Neural progenitor cell (in vitro differentiated cells): Measurements from ENCODE around the gene CCNG2. TPM values are rescaled to one million over a fixed set of nuclear protein-coding genes. Genes with fewer than 3 reads are reported as not detected.

ENCODE experiments used
- DNase-seq: peaks from one replicate; pipeline ENCODE4 v3.0.0-alpha.2; 2016; ENCODE audit warnings: low spot score
- H2AFZ ChIP-seq: fragments of 200-600 bp; sonication (generic); replicated peaks from 2 replicates; pipeline ENCODE4 v1.6.1; 2016; ENCODE audit warnings: antibody characterized with exemption
- H3F3A ChIP-seq: fragments of 200-600 bp; sonication (generic); 2 replicates; pipeline ENCODE4 v1.6.1; 2016; ENCODE audit warnings: antibody characterized with exemption, low read depth
- H3K27ac ChIP-seq: fragments of 200-600 bp; sonication (generic); 2 replicates; pipeline ENCODE4 v1.5.1; 2016; ENCODE audit warnings: mild to moderate bottlenecking
- H3K27me3 ChIP-seq: fragments of 200-600 bp; sonication (generic); 2 replicates; pipeline ENCODE4 v1.6.1; 2016; ENCODE audit warnings: mild to moderate bottlenecking, moderate library complexity
- H3K36me3 ChIP-seq: fragments of 200-600 bp; sonication (generic); 2 replicates; pipeline ENCODE4 v1.5.1; 2016
- H3K4me1 ChIP-seq: fragments of 200-600 bp; sonication (generic); 2 replicates; pipeline ENCODE4 v1.6.1; 2016; ENCODE audit warnings: mixed run types
- H3K4me2 ChIP-seq: fragments of 200-600 bp; sonication (generic); 2 replicates; pipeline ENCODE4 v1.6.1; 2016
- H3K4me3 ChIP-seq: fragments of 200-600 bp; sonication (generic); 2 replicates; pipeline ENCODE4 v1.5.1; 2016
- H3K79me2 ChIP-seq: fragments of 200-600 bp; sonication (generic); 2 replicates; pipeline ENCODE4 v1.6.1; 2016; ENCODE audit warnings: low read depth
- H3K9ac ChIP-seq: fragments of 200-600 bp; sonication (generic); 2 replicates; pipeline ENCODE4 v1.6.1; 2016
- H3K9me3 ChIP-seq: fragments of 200-600 bp; sonication (generic); 2 replicates; pipeline ENCODE4 v1.5.1; 2016; ENCODE audit warnings: low read depth
- H4K20me1 ChIP-seq: fragments of 200-600 bp; sonication (generic); 2 replicates; pipeline ENCODE4 v1.6.1; 2016; ENCODE audit warnings: low read depth
- H3K27ac Mint-ChIP-seq: 3 replicates; pipeline ENCODE4 v1.8.0; 2021; ENCODE audit warnings: mixed read lengths
- H3K27me3 Mint-ChIP-seq: 2 replicates; pipeline ENCODE4 v1.8.0; 2022; ENCODE audit warnings: low read depth, mild to moderate bottlenecking, inconsistent platforms, moderate library complexity, mixed read lengths; ENCODE audit not compliant: insufficient read depth
- H3K36me3 Mint-ChIP-seq: 3 replicates; pipeline ENCODE4 v1.8.0; 2021; ENCODE audit warnings: mixed read lengths
- H3K4me1 Mint-ChIP-seq: 3 replicates; pipeline ENCODE4 v1.8.0; 2021; ENCODE audit warnings: mixed read lengths
- H3K4me3 Mint-ChIP-seq: 3 replicates; pipeline ENCODE4 v1.8.0; 2021; ENCODE audit warnings: mild to moderate bottlenecking, moderate library complexity, mixed read lengths
- H3K9me3 Mint-ChIP-seq: 3 replicates; pipeline ENCODE4 v1.8.0; 2020; ENCODE audit warnings: mixed read lengths
- CTCF ChIP-seq: fragments of 200-600 bp; sonication (generic); IDR thresholded peaks from 2 replicates; pipeline ENCODE4 v1.5.1; 2017; ENCODE audit warnings: antibody characterized with exemption, mild to moderate bottlenecking
- EZH2 ChIP-seq: fragments of 200-600 bp; sonication (generic); IDR thresholded peaks from 2 replicates; pipeline ENCODE4 v1.6.1; 2017; ENCODE audit warnings: antibody characterized with exemption, mild to moderate bottlenecking, moderate library complexity
- EZH2phosphoT487 ChIP-seq: fragments of 200-600 bp; sonication (generic); IDR thresholded peaks from 2 replicates; pipeline ENCODE4 v1.6.1; 2017; ENCODE audit warnings: antibody characterized with exemption
- total RNA-seq: library from RNA; depleted of rRNA; stranded (reverse); fragments of >200 nt; gene quantifications from 2 replicates; pipeline ENCODE4 v1.2.3, GENCODE V29; 2015; ENCODE audit warnings: low replicate concordance

The CCNG2 gene
- total RNA-seq, 1 donor from 2014 or later = 366 TPM

- Mint-ChIP-seq H3K27ac (no peak overlapping the region), H3K4me3 (no peak overlapping the region), H3K27me3 (peaks cover 2% of the 10 kb centered on the region), H3K9me3 (no peaks in the 10 kb centered on the region), H3K4me1 (peaks cover 57% of the 10 kb centered on the region), H3K36me3 (peaks cover 43% of the 10 kb centered on the region)
- Histone ChIP-seq H3K9ac (no peak overlapping the region), H3K36me3 (peaks cover 25% of the 10 kb centered on the region), H3K9me3 (no peaks in the 10 kb centered on the region), H3K4me2 (no peak overlapping the region), H4K20me1 (peaks cover 38% of the 10 kb centered on the region), H3K27ac (peak overlapping the region; percentile 55), H3K27me3 (no peaks in the 10 kb centered on the region), H3K4me3 (no peak overlapping the region), H3K4me1 (peaks cover 64% of the 10 kb centered on the region), H2AFZ (no peak overlapping the region), H3K79me2 (peaks cover 28% of the 10 kb centered on the region), H3F3A (peaks cover 83% of the 10 kb centered on the region)
- DNase-seq = no peak
- TF ChIP-seq EZH2 (no peak), CTCF (no peak), EZH2phosphoT487 (no peak)
Measured at GRCh38 chr4:77170926-77171325, 13.9 kb downstream of the CCNG2 start.

DNA sequence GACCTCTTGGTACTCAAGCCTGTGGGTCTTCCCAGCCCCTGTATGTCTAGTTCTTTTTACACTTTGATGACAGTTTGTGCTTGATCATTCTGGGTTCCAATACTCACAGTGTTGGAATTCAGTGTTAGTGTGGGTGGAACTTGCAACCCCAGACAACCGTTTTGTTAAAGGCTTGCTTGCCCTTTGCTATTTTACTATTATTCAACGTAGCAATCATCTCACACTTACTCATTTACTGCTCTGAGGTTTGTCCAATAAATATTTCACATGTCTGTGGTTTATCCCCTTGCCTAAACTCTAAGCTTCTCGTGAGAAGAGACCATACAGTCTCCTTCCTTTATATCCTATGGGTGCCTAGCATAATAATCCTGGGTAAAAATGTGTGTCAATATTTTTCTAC, 15.3 kb downstream of the CCNG2 start:
- Histone ChIP-seq H3K4me3 (no peak overlapping the region), H3K27me3 (no peaks in the 10 kb centered on the region), H3K4me1 (peaks cover 62% of the 10 kb centered on the region), H3K9ac (no peak overlapping the region), H2AFZ (no peak overlapping the region), H4K20me1 (peaks cover 24% of the 10 kb centered on the region), H3K9me3 (no peaks in the 10 kb centered on the region), H3K4me2 (no peak overlapping the region), H3F3A (peaks cover 83% of the 10 kb centered on the region), H3K79me2 (peaks cover 14% of the 10 kb centered on the region), H3K27ac (no peak overlapping the region), H3K36me3 (peaks cover 10% of the 10 kb centered on the region)
- DNase-seq = no peak
- Mint-ChIP-seq H3K4me1 (peaks cover 63% of the 10 kb centered on the region), H3K9me3 (no peaks in the 10 kb centered on the region), H3K36me3 (peaks cover 37% of the 10 kb centered on the region), H3K27me3 (peaks cover 3% of the 10 kb centered on the region), H3K27ac (no peak overlapping the region), H3K4me3 (no peak overlapping the region)
- no peak for TF ChIP-seq EZH2phosphoT487
- no peak for TF ChIP-seq EZH2
- TF ChIP-seq CTCF = no peak

- Mint-ChIP-seq H3K27ac (no peak overlapping the region), H3K27me3 (peaks cover 6% of the 10 kb centered on the region), H3K36me3 (peaks cover 21% of the 10 kb centered on the region), H3K4me3 (no peak overlapping the region), H3K9me3 (no peaks in the 10 kb centered on the region), H3K4me1 (peaks cover 65% of the 10 kb centered on the region)
- Histone ChIP-seq H3K27me3 (no peaks in the 10 kb centered on the region), H3K9me3 (no peaks in the 10 kb centered on the region), H3K27ac (peak overlapping the region; percentile 100), H3F3A (peaks cover 83% of the 10 kb centered on the region), H3K36me3 (no peaks in the 10 kb centered on the region), H3K9ac (no peak overlapping the region), H3K4me1 (peaks cover 62% of the 10 kb centered on the region), H3K79me2 (no peaks in the 10 kb centered on the region), H4K20me1 (peaks cover 4% of the 10 kb centered on the region), H3K4me2 (no peak overlapping the region), H2AFZ (no peak overlapping the region), H3K4me3 (no peak overlapping the region)
- DNase-seq = no peak
- TF ChIP-seq EZH2phosphoT487 = no peak
- no peak for TF ChIP-seq CTCF
- no peak for TF ChIP-seq EZH2
Measured at GRCh38 chr4:77174426-77174825, 17.4 kb downstream of the CCNG2 start.
